RKO (cell line): Measurements from ENCODE around the gene CFAP69.

Experiments used
- DNase-seq: peaks from one replicate; pipeline ENCODE4 v3.0.0-alpha.2; 2016; ENCODE audit warnings: low spot score

CFAP69 gene, protein sequence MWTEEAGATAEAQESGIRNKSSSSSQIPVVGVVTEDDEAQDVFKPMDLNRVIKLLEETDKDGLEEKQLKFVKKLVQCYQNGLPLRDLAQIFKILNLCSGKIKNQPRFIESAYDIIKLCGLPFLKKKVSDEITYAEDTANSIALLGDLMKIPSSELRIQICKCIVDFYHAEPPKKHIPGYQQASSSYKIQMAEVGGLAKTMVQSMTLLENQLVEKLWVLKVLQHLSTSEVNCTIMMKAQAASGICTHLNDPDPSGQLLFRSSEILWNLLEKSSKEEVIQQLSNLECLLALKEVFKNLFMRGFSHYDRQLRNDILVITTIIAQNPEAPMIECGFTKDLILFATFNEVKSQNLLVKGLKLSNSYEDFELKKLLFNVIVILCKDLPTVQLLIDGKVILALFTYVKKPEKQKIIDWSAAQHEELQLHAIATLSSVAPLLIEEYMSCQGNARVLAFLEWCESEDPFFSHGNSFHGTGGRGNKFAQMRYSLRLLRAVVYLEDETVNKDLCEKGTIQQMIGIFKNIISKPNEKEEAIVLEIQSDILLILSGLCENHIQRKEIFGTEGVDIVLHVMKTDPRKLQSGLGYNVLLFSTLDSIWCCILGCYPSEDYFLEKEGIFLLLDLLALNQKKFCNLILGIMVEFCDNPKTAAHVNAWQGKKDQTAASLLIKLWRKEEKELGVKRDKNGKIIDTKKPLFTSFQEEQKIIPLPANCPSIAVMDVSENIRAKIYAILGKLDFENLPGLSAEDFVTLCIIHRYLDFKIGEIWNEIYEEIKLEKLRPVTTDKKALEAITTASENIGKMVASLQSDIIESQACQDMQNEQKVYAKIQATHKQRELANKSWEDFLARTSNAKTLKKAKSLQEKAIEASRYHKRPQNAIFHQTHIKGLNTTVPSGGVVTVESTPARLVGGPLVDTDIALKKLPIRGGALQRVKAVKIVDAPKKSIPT

DNA sequence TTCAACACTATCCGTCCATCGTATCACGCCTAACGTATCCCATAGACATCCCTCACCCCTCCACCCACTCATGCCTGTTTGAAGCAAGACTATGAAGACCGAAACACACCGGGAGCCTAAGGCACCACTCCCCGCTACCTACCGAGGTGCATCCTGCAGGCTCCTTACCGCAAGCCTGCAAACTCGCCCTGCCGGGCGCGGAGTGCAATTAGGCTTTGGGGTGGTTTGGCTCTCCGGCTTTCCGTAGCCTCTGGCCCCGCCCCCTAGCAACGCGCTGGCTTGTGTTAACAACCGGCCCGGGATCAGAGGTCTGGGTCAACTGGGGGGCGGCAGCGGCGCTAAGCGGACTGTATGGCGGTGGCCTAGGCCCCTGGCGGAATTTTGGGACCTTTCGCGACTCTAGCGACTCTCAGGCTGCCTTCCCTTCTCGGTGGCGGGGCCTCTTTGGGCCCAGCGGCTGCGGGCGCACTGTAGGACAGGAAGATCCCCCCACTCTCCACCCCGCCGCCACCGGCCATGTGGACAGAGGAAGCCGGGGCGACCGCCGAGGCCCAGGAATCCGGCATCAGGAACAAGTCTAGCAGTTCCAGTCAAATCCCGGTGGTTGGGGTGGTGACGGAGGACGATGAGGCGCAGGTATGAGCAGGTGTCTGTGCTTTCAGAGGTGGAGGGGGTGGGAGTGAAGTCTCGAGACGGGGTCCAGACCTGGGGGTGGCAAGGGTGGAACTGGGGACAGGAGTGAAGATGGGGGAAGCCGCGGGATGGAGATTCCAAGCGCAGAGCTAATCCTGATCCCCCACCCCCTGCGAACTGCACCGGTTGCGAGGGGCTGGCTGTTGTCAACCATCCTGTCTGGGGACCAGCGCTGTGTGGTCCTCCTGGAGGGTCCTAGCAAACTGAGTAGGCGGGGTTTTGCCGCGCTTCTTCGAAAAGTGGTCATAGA is at the start of gene CFAP69:
Gene CFAP69, plus strand, starts transcription at position 266 of the 943 bp plus-strand sequence. Its CDS starts 251 bp downstream, at position 517.
- peak; percentile 94 for DNase-seq

GRCh38 chr7:90201500-90202195 is 43.3 kb upstream of the CFAP69 start:
- no peak for DNase-seq

GRCh38 chr7:90207956-90208355 is 37.0 kb upstream of the CFAP69 start:
- DNase-seq = no peak

GRCh38 chr7:90209776-90210175 is 35.2 kb upstream of the CFAP69 start:
- DNase-seq = no peak

GRCh38 chr7:90210475-90210874 is 34.5 kb upstream of the CFAP69 start:
- no peak for DNase-seq

GRCh38 chr7:90210981-90211380 is 34.0 kb upstream of the CFAP69 start:
- peak; percentile 21 for DNase-seq

- DNase-seq = peak; percentile 96
Measured at GRCh38 chr7:90211391-90212148, 33.4 kb upstream of the CFAP69 start, which contains the start of gene STEAP2. TSS of gene STEAP2 (plus strand) at chr7:90211740. CDS start at chr7:90225083, 13,343 bp downstream.

- no peak for DNase-seq
Measured at GRCh38 chr7:90212149-90212495, 32.9 kb upstream of the CFAP69 start.

DNA sequence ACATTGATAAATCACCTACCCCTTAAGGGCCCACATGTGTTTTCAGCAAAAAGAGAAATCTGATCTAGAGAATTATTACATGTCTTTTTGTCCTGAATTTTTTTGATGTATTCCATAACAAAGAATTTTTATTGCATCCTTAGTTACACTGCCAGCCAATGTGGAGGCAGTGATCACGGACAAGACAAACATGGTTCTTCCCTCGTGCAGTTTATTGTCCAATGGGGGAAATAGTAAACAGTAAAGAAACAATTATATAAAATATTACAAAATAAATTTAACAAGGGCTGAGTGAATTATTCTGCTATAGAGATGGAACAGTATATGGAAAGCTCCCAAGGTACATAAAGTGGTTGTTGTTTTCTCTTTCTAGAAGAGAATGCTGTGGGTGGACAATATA is 31.5 kb upstream of the CFAP69 start:
- DNase-seq = no peak

- no peak for DNase-seq
Measured at GRCh38 chr7:90216080-90216674, 28.8 kb upstream of the CFAP69 start.

GRCh38 chr7:90216771-90217170 is 28.2 kb upstream of the CFAP69 start:
- DNase-seq = no peak

- no peak for DNase-seq
Measured at GRCh38 chr7:90222390-90222789, 22.6 kb upstream of the CFAP69 start.

DNA sequence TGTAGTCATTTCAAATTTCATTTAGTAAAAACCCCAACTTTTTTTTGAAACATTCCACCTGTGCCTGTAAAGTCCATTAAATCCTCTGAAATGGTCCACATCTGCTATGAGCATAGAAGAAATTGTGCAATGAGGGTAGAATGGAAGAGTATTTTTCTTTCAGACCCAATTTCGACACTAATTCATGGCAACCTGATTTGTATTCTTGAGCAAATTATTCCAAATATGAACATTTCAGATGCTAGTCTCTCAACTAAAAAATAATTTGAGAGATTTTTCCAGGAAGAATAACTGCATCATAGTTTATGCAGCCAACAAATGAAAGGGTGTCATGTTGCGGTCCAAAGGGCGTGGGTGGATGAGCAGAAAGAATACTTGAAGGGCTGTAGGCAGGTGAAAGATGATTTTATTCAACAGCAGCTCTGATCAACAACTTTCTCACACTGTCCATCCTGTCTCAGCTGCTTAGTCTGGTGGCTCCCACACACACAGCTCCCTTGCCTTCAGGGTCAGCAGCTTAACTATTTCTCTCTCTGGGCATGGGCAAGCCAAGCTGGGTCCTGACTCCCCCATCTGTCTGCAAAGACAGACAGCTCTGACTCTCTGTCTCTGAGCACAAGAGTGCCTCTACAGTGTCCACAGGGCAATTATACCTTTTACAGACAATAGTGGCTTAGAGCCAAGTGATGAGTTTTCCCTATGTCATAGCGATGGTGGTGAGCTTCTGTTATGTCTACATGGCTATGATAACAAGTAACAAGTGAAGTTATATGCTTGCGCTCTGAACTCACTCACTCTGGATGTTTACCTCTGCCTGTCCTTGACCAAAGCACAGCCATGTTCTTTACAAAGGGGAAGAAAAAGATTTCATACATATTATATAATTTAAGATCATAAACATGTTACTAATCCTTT is 21.9 kb upstream of the CFAP69 start:
- DNase-seq = no peak

DNA sequence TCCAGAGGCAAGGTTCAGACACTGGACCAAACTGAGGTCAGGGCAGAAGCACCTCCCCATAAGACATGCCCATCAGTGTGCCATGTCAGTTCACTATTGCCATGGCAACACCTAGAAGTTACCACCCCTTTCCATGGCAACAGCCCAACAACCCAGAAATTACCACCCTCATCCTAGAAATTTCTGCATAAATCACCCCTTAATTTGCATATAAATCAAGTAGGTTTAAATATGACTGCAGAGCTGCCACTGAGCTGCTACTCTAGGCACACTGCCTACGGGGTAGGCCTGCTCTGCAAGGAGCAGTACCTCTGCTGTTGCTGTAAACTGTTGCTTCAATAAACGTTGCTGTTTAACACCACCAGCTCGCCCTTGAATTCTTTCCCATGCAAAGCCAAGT is 20.8 kb upstream of the CFAP69 start:
- no peak for DNase-seq

GRCh38 chr7:90225181-90225580 is 19.8 kb upstream of the CFAP69 start:
- DNase-seq = no peak

GRCh38 chr7:90225601-90226000 is 19.4 kb upstream of the CFAP69 start:
- DNase-seq = no peak

DNA sequence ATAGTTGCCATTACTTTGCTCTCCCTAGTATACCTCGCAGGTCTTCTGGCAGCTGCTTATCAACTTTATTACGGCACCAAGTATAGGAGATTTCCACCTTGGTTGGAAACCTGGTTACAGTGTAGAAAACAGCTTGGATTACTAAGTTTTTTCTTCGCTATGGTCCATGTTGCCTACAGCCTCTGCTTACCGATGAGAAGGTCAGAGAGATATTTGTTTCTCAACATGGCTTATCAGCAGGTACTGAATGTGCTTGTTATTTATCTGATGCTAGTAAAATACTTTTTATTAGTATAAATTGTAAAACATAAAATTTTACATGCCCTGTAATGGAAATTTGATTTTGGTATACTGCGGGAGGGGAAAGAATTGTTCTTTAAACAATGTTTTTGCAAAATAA is 17.7 kb upstream of the CFAP69 start:
- DNase-seq = no peak

GRCh38 chr7:90229682-90230081 is 15.3 kb upstream of the CFAP69 start:
- no peak for DNase-seq

- DNase-seq = no peak
Measured at GRCh38 chr7:90230834-90231233, 14.1 kb upstream of the CFAP69 start.
